Effector CD8-positive, alpha-beta T cell (primary cell): ENCODE results near the gene RBBP7.

Source experiments
- DNase-seq: peaks from one replicate; lab custom pipeline; 2025; lab: John Stamatoyannopoulos, UW

RBBP7 gene

DNA sequence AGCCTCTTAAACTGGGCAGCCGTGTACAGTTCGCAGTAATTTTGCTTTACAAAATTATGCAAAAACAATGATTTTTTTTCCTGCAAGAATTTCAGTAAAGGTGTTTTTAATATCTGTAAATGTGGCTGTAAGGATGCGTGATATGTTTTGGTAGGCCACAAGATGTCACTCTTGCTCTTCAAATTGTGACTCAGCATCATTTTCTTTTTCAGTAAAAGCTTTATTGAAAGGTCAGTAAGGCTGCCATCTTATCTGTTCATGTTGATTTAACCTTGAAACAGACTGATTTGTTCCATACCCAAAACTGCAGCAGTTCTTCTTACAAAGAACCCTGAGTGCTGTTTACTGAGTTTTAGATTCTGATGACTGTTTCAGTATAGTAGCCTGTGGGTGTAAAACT is 44.0 kb downstream of the RBBP7 start:
- no peak for DNase-seq

DNA sequence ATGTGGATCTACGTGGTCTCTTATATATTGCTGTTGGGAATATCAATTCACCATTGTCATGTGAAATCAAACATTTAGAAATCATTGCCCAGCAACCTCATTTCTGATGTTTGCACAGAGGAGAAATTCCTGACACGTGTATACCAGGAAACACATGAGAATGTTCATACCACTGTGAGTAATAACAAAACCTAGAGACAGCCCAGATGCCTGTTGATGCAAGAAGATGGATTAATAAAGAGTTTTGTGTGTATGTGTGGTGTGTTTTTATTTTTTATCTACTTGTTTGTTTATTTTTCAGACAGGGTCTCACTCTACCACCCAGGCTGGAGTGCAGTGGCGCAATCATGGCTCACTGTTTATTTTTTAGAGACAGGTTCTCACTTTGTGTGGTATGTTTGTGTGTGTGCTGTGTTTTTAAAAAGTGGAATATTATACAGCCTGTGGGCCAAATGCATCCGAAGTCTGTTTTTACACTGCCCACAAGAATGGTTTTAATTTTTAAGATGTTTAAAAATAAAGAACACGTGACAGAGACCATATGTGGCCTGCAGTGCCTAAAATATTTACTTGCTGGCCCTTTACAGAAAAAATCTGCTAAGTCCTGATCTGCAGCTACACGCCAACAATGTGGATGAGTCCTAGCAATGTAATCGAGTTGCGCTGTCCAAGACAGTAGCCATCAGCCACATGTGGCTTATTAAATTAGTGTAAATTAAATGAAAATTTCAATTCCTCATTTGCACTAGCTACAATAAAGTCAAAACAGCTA is 44.7 kb downstream of the RBBP7 start:
- DNase-seq = no peak

DNA sequence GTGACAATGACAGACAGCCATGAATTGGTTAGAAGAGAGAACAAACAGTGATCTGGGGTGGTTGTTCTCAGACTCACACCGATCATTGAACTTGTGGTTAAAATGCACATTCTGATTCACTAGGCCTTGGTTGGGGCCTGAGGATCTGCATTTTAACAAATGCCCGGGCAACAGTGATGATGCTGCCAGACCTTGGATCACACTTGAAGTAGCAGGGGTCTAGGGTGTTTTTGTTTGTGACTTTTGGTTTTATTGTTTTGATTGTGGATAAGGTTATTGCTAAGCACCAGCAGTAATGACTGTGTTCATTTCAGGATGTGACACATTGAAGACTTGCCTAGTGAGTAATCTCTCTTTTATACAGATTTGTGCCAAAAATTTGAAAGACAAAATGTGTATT is 47.4 kb downstream of the RBBP7 start:
- no peak for DNase-seq

DNA sequence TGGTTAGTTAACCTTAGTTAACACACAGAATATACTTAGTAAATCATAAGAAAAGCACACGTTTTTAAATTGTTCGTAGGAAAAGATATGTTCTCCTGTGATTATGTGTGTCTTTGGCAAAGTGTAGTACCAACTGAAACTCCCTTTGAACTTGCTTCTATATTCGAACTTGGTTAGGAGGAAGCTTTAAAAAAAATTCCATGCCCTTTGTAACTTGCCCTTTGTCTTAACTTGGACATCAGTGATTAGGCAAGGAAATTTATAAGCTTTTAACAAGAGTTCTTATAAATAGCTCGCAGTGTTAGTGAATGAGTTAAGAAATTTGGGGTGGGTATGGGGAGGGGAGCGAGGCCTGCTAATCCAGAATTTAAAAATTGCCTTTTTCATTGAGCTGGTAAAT is 50.5 kb downstream of the RBBP7 start:
- no peak for DNase-seq

DNA sequence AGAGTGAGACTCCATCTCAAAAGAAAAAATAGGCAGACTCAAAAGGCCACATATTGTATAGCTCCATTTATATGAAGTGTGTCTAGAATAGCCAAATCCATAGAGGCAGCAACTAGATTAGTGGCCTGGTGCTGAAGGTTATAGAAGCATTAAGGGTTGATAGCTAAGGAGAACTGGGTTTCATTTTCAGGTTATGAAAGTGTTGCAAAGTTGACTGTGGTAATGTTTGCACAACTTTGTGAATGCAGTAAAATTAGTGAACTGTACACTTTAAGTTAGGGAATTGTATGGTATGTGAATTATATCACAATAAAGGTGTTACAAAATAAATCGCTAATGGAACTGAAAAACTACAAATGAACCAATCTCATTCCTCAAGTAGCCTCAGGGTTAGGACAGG is 55.6 kb downstream of the RBBP7 start:
- no peak for DNase-seq

DNA sequence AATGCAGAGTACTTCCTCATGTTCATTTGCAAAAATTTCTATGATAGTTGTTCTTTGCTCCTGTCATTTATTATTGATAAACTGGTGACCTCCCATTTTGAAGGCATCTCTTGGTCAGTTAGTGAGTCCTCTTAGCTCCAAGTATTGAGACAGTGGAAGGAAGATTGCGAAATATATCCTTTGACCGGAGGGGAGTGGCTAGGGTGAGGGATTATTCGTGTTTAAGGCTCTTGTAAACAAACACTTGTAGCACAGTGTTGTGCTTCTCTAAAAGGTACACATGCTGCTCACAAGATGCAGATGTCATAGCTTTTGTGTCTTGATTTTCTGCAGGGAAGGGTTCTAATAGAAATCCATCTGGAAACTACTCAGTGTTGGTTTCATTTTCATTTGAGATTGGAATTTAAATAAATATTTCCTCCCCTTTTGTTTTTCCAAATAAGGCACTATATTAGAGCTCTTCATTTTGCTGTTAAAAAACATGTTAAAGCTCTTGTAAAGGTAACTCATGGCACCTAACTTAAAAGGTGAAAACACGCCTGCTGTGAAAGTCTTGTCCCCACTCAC is 62.1 kb downstream of the RBBP7 start:
- no peak for DNase-seq

DNA sequence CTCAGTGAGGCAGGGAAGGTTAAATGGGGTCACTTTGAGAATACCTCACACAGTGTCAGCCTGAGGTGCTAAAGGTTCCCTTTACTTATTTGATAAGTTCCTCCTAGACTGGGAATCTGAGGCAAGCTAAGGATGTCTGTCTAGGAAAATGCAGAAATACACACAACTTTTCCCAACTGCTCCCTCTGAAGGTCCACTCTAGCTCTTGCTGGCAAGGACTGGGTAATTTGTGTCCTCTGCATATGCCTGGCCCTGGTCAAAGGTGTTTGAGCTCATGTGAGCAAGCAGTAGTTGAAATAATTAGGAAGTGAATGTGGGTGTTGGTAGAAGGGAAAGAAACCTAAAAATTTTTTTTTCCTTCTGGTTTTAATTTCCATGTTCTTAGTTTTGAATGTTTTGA is 62.6 kb downstream of the RBBP7 start:
- no peak for DNase-seq

DNA sequence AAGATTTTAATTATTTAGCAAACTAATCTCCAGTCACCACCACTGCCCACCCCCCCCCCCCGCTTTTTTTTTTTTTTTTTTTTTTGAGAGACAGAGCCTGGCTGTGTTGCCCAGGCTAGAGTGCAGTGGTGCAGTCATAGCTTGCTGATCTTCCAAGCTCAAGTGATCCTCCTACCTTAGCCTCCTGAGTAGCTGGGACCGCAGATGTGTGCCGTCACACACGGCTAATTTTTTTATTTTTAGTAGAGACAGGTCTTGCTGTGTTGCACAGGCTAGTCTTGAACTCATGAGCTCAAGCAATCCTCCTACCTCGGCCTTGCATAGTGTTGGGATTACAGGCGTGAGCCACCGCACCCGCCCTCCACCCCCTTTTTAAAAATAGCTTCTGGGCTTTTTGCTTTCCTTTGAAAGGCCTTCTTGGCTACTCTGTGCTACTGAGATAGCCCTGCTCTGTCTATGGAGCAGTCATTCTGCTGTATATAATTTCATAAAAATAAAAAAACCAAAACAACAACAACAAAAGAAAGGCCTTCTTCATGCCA is 65.2 kb downstream of the RBBP7 start:
- no peak for DNase-seq

DNA sequence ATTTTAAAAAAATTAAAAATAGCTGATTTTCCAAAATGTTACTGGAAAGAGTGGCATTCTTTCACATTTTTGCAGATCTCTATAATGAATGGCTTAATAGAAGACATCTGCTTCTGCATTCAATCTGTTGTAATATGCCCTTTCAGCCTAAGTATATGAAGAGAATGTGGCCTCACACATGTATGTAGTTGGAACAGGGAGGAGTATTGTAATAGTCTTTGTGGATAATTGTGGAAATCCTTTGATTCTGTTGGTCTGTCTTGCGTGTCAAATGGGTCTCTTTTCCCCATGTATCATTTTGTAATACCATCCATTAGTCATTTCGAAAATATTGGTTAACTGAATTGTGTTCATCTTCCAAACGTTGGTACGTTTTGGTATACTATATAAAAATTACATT is 72.3 kb downstream of the RBBP7 start:
- no peak for DNase-seq

DNA sequence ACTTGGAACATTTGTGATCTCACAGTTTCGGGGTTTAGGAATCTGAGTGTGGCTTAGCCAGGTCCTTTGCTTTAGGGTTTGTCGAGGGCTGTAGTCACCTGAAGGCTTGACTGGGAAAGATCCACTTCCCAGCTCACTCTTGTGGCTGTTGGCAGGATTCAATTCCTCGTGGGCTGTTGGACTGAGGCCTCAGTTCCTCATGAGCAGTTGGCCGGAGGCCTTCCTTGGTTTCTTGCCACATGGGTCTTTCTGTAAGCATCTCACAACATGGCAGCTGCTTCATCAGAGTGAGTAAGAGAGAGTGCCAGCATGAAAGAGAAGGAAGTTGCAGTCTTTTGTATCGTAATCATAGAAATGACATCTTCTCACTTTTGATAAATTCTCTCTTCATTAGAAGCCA is 72.8 kb downstream of the RBBP7 start:
- DNase-seq = no peak

DNA sequence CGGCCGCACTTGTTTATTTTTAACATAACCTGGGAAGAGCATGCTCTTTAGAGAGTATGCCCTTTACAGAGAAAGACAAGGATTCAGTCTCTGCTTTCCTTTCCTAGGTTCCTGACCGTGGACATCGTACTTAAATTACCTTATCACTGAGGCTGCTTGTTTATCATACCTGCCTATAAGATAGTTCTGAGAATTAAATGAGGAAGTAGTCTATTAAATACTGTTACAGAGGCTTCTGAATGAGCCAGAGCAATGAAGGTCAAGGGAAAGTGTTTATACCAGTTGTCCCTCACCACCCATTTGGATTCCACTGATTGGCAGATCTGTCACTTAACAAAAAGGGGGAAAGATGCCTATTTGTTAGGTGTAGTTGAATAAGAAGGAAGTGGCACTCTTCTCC is 73.9 kb downstream of the RBBP7 start:
- no peak for DNase-seq
